Duodenal mucosa (tissue), 2 donors: ENCODE measurements around the gene UPK3A.
A peak's percentile ranks its signal among the peaks of the same experiment; 100 is the strongest.
"Not testable (repeated sequence)": the region's sequence is repeated elsewhere in the genome, so short reads cannot be mapped to it uniquely, and the experiment has no call there.

Source experiments
- H3K27ac ChIP-seq: one replicate; pipeline ENCODE4 v1.7.0; 2013; ENCODE audit warnings: low read depth, low read length
- H3K27me3 ChIP-seq, 2 donors: one replicate each; pipeline ENCODE4 v1.7.0; 2013; ENCODE audit warnings: low read length in 2 of 2, control low read depth in 1 of 2; ENCODE audit not compliant: insufficient read depth in 2 of 2, control insufficient read depth in 1 of 2
- H3K36me3 ChIP-seq, 2 donors: one replicate each; pipeline ENCODE4 v1.7.0; 2013; ENCODE audit warnings: low read length in 2 of 2, control low read depth in 1 of 2; ENCODE audit not compliant: insufficient read depth in 2 of 2, control insufficient read depth in 1 of 2
- H3K4me1 ChIP-seq, 2 donors: one replicate each; pipeline ENCODE4 v1.7.0; 2013; ENCODE audit warnings: low read length in 2 of 2, control low read depth in 1 of 2; ENCODE audit not compliant: insufficient read depth in 2 of 2, control insufficient read depth in 1 of 2
- H3K4me3 ChIP-seq, 2 donors: one replicate each; pipeline ENCODE4 v1.7.0; 2013; ENCODE audit warnings: low read length in 2 of 2, low read depth in 1 of 2
- H3K9ac ChIP-seq, 2 donors: one replicate each; pipeline ENCODE4 v1.7.0; 2013; ENCODE audit warnings: low read length in 2 of 2, low read depth in 1 of 2
- H3K9me3 ChIP-seq, 2 donors: one replicate each; pipeline ENCODE4 v1.7.0; 2013; ENCODE audit warnings: low read length in 2 of 2, control low read depth in 1 of 2; ENCODE audit not compliant: control insufficient read depth in 1 of 2

UPK3A gene

DNA sequence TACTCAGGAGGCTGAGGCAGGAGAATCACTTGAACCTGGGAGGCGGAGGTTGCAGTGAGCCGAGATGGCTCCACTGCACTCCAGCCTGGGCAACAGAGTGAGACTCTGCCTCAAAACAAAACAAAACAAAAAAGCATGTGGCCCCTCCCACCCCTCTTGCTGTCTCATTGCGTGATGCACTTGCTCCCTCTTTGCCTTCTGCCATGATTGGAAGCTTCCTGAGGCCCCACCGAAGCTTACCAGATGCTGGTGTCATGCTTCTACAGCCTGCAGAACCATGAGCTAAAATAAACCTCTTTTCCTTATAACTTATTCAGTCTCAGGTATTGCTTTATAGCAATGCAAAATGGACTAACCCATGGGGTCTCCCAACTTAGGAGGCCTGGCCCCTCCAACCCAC is 26.8 kb upstream of the UPK3A start:
- H3K27ac ChIP-seq, H3K9ac ChIP-seq, H3K4me3 ChIP-seq, H3K9me3 ChIP-seq, H3K36me3 ChIP-seq, H3K27me3 ChIP-seq: not testable (repeated sequence)
- H3K4me1 ChIP-seq: peaks cover 9 to 19% of the 10 kb centered on the region in 2 donors

DNA sequence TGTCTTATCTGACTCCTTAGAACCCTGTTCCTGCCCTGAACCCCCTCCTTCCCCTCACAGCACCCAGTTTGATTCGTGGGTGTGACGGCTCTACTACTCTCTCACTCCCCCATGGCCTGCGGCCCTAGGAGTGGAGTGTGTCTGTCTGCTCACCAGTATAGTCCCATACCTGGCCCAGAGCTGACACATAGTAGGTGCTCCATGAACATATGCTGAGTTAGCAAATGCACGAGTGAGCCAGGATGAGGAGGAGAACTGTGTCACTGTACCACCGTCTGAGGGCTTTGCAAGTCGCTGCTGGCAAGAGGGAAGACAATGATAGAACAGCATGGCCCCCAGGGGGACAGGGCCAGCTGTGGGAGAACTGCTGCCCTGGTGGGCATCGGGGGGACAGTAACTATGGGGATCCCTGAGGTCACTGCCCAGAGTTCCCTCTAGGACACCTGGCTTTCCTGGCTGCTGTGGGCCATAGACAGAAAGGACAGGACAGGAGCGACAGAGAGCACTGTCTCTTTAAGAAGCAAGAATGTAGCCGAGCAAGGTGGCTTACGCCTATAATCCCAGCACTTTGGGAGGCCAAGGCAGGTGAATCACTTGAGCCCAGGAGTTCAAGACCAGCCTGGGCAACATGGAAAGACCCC is 24.9 kb upstream of the UPK3A start:
- H3K27ac ChIP-seq: no peak overlapping the region
- H3K9ac ChIP-seq: no peak overlapping the region
- no peaks in the 10 kb centered on the region for H3K36me3 ChIP-seq
- no peaks in the 10 kb centered on the region for H3K9me3 ChIP-seq
- H3K4me1 ChIP-seq: peaks cover 22 to 30% of the 10 kb centered on the region in 2 donors
- H3K4me3 ChIP-seq: no peak overlapping the region
- H3K27me3 ChIP-seq: no peaks in the 10 kb centered on the region

DNA sequence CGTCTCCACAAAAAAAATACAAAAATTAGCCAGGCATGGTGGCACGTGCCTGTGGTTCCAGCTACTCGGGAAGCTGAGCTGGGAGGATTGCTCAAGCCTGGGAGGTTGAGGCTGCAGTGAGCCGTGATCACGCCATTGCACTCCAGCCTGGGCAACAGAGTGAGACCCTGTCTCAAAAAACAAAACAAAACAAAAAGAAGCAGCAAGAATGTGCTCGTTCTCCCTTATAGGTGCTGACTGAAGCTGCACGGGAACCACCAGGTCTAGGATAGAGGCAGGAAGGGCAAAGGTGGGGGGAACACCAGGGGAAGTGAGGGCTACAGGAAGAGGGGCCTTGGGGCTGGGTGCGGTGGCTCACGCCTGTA is 24.4 kb upstream of the UPK3A start:
- not testable (repeated sequence) for H3K4me3 ChIP-seq, H3K9ac ChIP-seq, H3K36me3 ChIP-seq, H3K27ac ChIP-seq, H3K9me3 ChIP-seq, H3K27me3 ChIP-seq
- peaks cover 22 to 30% of the 10 kb centered on the region in 2 donors for H3K4me1 ChIP-seq

DNA sequence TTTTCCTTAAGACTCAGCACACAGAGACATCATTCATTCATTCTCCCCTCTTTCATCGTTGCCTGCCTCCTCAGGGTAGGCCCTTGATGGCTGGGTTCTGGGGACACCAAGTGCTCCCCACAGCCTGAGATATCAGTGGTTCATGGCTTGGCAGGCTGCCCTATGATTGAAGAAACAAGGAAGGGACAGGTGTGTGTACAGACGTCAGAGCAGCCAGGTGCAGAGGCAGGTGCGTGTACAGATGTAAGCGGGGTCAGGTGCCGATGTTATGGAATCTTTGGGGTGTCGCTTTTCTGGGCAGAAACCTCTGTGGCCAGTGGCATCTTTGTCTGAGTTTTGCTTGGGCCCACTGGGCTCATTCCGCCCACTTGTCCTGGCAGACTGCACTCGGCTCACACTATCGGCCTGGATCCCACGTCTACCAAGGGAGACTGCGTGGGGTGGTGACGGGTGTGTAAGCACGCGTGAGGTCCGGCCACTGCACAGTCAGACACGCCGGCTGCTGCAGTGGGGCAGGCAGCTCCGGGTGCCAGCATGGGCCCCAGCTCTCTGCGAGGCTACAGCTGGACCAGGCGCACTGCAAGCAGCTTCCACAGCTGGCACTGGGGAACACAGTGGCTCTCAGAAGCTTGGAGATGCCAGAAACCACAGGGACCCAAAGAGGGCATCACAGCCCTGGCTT is 23.2 kb upstream of the UPK3A start:
- Histone ChIP-seq H3K36me3 (no peaks in the 10 kb centered on the region), H3K27ac (no peak overlapping the region), H3K9ac (no peak overlapping the region), H3K27me3 (no peaks in the 10 kb centered on the region), H3K9me3 (no peaks in the 10 kb centered on the region), H3K4me1 (peaks cover 22 to 30% of the 10 kb centered on the region in 2 donors), H3K4me3 (no peak overlapping the region)

DNA sequence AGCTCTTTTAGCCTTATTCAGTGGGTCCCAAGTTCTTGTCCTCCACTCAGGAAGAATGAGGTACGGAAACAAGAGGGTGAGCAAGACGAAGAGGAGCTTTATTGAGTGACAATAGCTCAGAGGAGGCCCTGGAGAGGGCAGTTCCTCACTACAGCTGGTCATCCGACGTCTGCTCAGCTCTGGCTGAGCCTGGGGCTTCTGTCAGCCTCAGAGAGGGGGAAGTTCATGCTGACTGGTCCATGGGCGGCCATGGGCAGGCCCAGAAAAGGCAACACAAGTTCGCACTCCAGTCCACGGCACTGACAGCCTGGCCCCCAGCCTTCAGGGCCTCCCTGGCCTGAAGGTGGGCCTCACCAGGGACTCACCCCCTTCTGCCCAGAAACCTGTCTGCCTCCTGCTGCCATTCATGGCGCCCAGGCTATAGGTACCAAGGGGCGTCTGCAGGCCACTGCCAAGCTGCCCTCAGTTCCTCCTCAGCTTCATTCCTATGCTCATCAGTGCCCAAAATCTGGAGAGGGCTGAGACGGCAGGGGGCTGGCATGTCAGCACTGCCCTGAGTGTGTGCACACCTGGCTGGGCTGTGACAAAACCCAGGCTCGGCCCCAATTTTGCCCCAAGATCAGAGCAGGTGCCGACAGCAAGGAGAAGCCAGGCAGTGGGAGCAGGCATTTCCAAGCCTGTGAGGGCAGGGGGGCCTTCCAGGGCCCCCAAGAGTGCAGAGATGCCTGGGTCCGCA is 22.4 kb upstream of the UPK3A start:
- H3K27me3 ChIP-seq: no peaks in the 10 kb centered on the region
- H3K36me3 ChIP-seq: no peaks in the 10 kb centered on the region
- no peak overlapping the region for H3K27ac ChIP-seq
- peaks cover 22 to 30% of the 10 kb centered on the region in 2 donors for H3K4me1 ChIP-seq
- H3K9me3 ChIP-seq: no peaks in the 10 kb centered on the region
- H3K4me3 ChIP-seq: no peak overlapping the region
- H3K9ac ChIP-seq: no peak overlapping the region

DNA sequence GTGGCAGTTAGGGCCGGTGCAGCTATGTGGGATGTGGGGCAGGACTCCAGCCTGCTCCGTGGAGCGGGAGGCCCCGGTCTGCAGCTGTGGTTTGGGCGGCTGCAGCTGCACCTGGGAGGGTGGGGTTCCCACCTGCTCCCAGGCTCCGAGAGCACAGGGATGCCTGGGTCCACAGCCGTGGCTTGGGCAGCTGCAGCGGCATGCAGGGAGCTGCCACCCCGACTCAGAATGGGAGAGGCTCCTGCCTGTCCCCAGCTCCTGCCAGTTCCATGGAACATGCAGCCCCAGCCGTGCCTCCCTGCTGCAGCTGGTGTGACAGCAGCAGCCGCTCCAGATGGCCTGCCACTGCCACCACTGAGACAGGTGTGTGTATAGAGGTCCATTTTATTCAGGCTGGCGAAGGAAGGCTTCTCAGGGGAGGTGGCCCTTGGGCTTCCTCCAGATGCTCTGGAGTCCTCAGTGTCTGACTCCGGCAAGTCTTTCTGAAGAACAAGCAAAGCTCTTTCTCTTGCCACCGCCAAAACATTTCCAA is 21.8 kb upstream of the UPK3A start:
- Histone ChIP-seq H3K36me3 (no peaks in the 10 kb centered on the region), H3K27me3 (no peaks in the 10 kb centered on the region), H3K9me3 (no peaks in the 10 kb centered on the region), H3K9ac (no peak overlapping the region), H3K4me1 (peaks cover 22 to 30% of the 10 kb centered on the region in 2 donors), H3K4me3 (no peak overlapping the region), H3K27ac (peak overlapping the region; percentile 32)

DNA sequence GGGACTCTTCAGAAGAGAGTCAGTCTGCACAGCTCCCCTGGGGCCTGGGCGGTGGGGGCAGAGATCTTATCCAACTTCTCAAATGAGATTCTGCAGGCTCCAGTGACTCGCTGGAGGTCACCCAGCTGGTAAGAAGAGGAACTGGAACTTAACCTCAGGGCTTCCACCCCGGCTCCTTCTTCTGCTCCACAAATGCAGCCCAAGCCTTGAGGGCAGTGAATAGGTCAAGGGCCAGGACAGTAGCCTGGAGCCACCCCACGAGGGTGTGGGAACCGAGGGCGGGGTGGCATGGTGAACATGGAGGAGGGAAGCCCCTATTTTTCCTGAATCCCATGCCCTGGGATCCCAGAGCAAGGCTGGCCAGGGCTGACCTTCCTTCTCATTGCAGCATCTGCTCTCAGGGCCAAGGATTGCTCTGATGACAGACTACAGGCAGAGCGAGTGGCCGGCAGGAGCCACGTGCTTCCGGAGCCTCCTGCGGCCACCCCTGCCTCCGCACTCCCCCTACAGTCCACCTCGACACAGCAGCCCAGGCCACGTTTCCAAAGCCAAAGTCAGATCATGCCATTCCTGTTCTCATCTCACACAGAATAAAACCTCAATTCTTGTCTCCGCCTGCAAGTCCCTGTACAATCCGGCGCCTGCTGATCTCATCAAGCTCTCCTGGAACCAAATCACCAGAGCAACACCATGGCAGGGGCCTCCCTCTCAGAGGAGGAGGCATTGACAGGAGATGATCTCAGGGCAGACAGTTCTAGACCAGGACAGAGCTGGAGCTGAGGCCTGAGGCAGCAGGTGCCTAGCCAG is 21.1 kb upstream of the UPK3A start:
- H3K4me3 ChIP-seq: no peak overlapping the region

DNA sequence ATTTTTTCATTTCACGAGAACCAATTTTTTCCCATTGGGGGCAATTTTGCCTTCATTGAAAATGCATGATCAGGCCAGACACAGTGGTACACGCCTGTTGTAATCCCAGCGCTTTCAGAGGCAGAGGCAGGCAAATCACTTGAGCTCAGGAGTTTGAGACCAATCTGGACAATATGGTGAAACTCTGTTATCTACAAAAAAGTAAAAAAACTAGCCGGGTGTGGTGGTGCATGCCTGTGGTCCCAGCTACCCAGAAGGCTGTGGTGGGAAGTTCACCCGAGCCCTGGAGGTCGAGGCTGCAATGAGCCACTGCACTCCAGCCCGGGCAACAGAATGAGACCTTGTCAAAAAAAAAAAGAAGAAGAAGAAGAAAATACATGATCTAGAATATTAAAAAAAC is 19.2 kb upstream of the UPK3A start:
- Histone ChIP-seq H3K36me3 (no peaks in the 10 kb centered on the region), H3K4me1 (peaks cover 28 to 38% of the 10 kb centered on the region in 2 donors), H3K27ac (no peak overlapping the region), H3K9ac (no peak overlapping the region), H3K4me3 (no peak overlapping the region), H3K27me3 (no peaks in the 10 kb centered on the region), H3K9me3 (no peaks in the 10 kb centered on the region)

More for the DNA sequence above, 21.1 kb upstream of the UPK3A start:
- H3K27me3 ChIP-seq: no peaks in the 10 kb centered on the region
- no peak overlapping the region for H3K9ac ChIP-seq
- H3K36me3 ChIP-seq: no peaks in the 10 kb centered on the region
- H3K9me3 ChIP-seq: no peaks in the 10 kb centered on the region
- peaks cover 22 to 30% of the 10 kb centered on the region in 2 donors for H3K4me1 ChIP-seq
- peak overlapping the region; percentile 32 for H3K27ac ChIP-seq

DNA sequence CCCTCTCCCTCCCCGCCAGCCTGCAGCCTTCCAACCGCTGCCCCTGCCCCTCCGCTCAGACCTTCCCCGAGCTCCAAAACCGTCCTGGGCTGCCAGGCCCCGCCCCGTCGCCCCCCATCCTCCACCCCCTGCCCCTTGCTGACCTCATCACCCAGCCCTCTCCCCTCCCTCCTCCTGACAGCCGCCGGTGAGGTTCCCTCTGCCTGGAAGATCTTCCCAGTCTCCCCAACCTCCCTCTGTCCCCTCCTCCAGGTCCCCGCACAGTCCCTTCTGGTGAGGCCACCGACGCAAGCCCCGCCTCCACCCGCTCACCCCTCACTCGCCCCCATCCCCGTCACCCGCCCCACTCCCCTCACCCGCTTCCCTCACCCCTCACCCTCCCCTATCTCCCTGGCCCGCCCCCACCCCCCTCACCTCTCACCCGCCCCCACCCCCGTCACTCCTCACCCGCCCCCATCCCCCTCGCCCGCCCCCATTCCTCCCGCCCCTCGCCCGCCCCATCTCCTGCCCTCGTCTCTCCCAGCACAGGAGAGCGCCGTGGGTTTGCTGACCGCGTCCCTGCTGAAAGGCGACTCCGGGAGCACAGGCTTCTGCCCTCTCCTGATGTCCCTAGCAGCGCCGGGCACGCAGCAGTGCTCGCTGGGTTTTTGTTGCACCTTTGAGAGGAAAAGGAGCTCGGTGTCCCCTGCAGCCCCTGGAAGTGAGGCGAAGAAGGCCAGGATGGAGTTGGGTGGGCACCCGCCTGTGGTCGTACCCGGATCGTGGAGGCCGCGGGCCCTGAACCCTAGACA is 16.4 kb upstream of the UPK3A start:
- peak overlapping the region; percentile 44 to 60 for H3K4me3 ChIP-seq
- H3K27ac ChIP-seq: no peak overlapping the region
- H3K36me3 ChIP-seq: no peaks in the 10 kb centered on the region
- H3K4me1 ChIP-seq: peaks cover 29 to 30% of the 10 kb centered on the region in 2 donors
- no peaks in the 10 kb centered on the region for H3K27me3 ChIP-seq
- H3K9ac ChIP-seq: peak overlapping the region; percentile 16 to 59
- H3K9me3 ChIP-seq: no peaks in the 10 kb centered on the region
